Fibroblast of mammary gland (primary cell): Measurements from ENCODE around the gene PLCL2.

Experiments used
- DNase-seq: peaks from one replicate; pipeline ENCODE4 v3.0.0-alpha.2; 2010; ENCODE audit warnings: low read depth
- H3K4me3 ChIP-seq: 2 replicates; pipeline ENCODE4 v1.5.1; 2011; ENCODE audit warnings: low read depth, mild to moderate bottlenecking, low read length, moderate library complexity; ENCODE audit not compliant: control insufficient read depth
- TF ChIP-seq, protein P1 (sequence below): conservative IDR thresholded peaks from 2 replicates; pipeline ENCODE4 v1.5.1; 2011; ENCODE audit warnings: low read depth, low read length, inconsistent platforms; ENCODE audit not compliant: control insufficient read depth, insufficient read depth

The PLCL2 gene

GRCh38 chr3:16936676-16937230 is 52.0 kb downstream of the PLCL2 start:
- no peak for DNase-seq
- TF ChIP-seq, protein P1, sequence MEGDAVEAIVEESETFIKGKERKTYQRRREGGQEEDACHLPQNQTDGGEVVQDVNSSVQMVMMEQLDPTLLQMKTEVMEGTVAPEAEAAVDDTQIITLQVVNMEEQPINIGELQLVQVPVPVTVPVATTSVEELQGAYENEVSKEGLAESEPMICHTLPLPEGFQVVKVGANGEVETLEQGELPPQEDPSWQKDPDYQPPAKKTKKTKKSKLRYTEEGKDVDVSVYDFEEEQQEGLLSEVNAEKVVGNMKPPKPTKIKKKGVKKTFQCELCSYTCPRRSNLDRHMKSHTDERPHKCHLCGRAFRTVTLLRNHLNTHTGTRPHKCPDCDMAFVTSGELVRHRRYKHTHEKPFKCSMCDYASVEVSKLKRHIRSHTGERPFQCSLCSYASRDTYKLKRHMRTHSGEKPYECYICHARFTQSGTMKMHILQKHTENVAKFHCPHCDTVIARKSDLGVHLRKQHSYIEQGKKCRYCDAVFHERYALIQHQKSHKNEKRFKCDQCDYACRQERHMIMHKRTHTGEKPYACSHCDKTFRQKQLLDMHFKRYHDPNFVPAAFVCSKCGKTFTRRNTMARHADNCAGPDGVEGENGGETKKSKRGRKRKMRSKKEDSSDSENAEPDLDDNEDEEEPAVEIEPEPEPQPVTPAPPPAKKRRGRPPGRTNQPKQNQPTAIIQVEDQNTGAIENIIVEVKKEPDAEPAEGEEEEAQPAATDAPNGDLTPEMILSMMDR = no peak
- no peak overlapping the region for H3K4me3 ChIP-seq

DNA sequence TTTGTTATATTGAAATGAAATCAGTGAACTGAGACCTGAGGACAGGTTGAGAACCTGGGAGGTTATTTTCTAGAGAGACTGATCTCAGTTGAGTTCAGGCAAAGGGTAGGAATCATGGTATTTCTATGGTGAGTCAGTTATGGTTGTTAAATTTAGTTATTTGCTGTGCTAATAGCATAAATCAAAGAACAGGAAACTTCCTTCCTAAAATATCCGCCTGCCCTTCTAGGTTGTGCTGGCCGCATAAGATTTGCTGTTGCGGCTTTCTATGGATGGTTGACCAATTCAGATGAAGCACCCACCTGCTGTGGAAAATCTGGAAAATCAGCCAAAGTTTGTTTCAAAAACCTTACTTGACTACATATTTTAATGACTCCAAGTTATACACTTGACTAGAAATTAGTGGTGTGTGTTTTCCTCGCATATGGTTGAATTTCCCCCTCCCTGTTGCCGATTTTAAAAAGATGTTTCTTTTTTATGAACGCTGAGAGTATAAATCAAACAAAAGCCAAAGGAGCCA is 52.6 kb downstream of the PLCL2 start:
- no peak overlapping the region for H3K4me3 ChIP-seq
- DNase-seq = no peak
- TF ChIP-seq, protein P1 = no peak

DNA sequence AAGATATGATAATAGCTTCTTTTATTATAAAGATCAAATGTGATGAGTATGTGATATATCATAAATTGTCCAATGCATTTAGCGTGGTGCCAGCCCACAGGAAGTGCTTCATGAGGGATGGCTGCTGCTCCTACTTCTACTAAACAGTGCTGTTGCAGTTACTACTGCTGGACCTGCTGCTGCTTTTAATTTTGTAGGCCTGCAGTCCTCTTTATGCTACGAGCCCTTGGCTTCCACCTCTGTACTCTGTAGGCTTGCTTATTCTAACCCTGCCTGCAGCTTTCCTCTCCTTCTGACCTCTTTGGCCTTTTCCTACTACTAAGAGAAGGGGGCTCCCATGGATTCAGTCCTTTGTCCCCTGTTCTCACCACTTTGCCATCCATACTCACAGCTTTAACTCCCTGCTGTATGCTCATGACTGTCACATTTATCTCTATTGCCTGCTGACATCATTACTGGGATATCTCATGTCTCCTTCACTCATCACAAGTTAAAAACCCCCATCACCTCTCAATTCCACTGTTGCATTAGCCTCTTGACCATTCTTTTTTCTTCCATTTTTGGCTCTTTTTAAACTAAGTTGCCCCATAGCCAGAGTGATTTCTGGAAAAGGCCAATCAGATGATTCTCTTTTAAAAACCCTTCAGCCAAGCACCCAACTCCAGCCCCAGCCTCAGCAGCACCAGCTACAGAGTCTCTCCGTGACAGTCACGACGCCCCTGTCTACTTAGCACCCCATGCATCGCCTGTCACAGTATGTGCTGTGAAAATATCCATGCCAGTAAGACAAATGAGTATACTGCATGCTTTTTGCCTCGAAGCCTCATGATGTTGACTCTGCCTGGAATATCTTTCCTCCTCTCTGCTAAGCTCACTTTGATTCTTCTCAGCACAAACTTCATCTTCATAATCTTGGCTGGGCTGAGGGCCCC is 56.3 kb downstream of the PLCL2 start:
- no peak overlapping the region for H3K4me3 ChIP-seq
- TF ChIP-seq, protein P1 = no peak
- no peak for DNase-seq

GRCh38 chr3:16942955-16943354 is 58.2 kb downstream of the PLCL2 start:
- no peak overlapping the region for H3K4me3 ChIP-seq
- no peak for DNase-seq
- TF ChIP-seq, protein P1 = no peak

- TF ChIP-seq, protein P1 = no peak
- DNase-seq = no peak
- H3K4me3 ChIP-seq = no peak overlapping the region
These were observed 59.1 kb downstream of the PLCL2 start for GRCh38 chr3:16943857-16944256.

GRCh38 chr3:16944356-16944755 is 59.6 kb downstream of the PLCL2 start:
- TF ChIP-seq, protein P1 = no peak
- H3K4me3 ChIP-seq = no peak overlapping the region
- DNase-seq = no peak
